GM18526 (cell line): ENCODE measurements around the gene SEPTIN14.
"Not testable (repeated sequence)": the region's sequence is repeated elsewhere in the genome, so short reads cannot be mapped to it uniquely, and the experiment has no call there.

ENCODE experiments used
- POLR2A ChIP-seq: IDR thresholded peaks from 3 replicates; pipeline ENCODE4 v1.6.1; 2011; ENCODE audit not compliant: insufficient read length; ENCODE audit errors: extremely low read depth

Gene SEPTIN14

GRCh38 chr7:55862652-55863051 is at the start of gene SEPTIN14:
Gene SEPTIN14, minus strand, starts transcription at chr7:55862752. Its CDS starts 756 bp downstream, at chr7:55861996.
- TF ChIP-seq POLR2A = not testable (repeated sequence)

DNA sequence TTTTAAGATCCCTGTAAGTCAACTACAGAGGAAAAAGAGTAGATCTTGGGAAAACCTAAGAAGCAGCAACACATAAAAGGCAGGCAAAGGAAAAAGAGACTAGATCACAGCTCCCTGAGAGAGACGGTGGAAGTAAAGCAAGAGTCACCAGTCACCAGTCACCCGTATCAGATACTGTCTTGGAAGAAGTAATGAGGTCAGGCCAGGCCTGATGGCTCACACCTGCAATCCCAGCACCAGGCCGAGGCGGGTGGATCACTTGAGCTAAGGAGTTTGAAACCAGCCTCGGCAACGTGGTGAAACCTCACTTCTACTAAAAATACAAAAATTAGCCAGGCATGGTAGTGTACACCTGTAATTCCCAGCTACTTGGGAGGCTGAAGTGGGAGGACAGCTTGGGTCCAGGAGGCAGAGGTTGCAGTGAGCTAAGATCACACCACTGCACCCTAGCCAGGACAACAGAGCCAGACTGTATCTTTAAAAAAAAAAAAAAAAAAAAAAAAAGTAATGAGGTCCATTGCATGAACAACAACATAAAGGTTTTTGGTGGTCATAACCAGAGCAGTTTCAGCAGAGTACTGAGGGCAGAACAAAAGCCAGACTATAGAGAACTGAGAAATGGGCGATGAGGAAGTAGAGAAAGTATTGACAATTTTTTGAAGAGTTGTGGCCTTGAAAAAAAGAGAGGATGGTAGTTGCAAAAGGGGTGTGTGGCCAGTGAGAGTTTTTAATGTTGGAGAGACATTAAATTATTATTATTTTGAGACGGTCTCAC is 41.6 kb upstream of the SEPTIN14 start:
- TF ChIP-seq POLR2A = no peak

DNA sequence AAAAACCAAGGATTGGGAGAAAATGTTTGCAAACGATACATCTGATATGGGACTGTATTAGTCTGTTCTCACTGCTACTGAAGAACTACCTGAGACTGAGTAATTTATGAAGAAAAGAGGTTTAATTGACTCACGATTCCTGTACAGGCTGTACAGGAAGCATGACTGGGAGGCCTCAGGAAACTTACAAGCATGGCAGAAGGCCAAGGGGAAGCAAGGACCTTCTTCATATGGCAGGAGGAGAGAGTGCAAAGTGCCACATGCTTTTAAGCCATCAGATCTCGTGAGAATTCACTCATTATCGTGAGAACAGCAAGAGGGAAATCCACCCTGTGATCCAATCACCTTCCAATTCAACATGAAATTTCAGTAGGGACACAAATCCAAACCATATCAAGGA is 35.7 kb upstream of the SEPTIN14 start:
- no peak for TF ChIP-seq POLR2A

DNA sequence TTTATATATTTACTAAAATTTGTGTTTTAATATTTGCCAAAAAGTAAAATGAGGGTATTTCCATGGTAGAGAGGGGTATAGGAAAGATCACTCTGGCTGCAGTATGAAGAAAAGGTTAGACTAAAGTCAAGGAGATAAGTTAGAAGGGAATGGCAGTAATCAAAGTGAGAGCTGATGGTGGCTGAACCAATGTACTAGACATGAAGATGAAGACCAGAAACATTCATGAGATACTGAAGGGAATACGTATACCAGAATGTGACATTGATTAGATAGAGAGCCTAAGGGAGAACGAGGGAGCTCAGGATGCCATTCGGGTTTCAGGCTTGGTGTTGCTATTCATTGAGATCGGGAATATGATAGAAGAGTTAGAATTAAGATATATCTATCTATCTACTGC is 32.5 kb upstream of the SEPTIN14 start:
- TF ChIP-seq POLR2A = no peak

DNA sequence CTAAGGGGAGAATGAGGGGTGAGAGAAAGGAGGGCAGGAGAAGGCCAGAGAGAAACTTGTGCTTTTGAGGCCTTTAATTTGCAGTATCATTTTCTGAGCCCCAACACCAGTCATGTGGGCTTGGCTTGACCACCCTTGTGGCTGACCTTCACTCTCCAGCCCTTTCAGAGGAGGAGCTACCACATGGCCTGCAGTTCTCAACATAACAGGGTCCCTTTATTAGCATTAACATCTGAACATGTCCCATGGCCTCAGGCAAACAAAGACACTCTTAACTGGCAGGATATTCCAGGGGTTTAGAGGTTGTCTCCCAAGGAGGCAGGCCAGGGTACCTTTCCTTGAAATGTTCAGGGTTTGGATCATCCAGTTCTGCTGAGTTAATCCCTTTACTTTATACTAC is 31.4 kb upstream of the SEPTIN14 start:
- no peak for TF ChIP-seq POLR2A

- TF ChIP-seq POLR2A = no peak
These were observed 25.3 kb upstream of the SEPTIN14 start for GRCh38 chr7:55887821-55888247.

GRCh38 chr7:55884321-55884720 is 21.8 kb upstream of the SEPTIN14 start:
- no peak for TF ChIP-seq POLR2A

GRCh38 chr7:55878691-55879090 is 16.1 kb upstream of the SEPTIN14 start:
- TF ChIP-seq POLR2A = no peak

DNA sequence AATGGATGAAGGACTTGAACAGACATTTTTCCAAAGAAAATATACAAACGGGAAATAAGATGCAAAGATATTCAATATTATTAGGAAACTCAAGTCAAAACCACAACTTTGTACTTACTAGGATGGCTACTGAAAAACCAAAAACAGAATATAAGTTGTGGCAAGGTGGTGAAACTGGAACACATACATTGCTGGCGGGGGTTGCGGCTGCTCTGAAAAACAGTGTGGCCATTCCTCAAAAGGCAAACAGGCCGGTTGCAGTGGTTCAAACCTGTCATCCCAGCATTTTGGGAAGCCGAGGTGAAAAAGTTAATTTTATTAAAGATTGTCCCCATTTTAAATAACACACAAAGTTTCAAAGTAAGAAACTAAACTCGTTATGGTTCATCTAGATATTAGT is 14.8 kb upstream of the SEPTIN14 start:
- TF ChIP-seq POLR2A = no peak

DNA sequence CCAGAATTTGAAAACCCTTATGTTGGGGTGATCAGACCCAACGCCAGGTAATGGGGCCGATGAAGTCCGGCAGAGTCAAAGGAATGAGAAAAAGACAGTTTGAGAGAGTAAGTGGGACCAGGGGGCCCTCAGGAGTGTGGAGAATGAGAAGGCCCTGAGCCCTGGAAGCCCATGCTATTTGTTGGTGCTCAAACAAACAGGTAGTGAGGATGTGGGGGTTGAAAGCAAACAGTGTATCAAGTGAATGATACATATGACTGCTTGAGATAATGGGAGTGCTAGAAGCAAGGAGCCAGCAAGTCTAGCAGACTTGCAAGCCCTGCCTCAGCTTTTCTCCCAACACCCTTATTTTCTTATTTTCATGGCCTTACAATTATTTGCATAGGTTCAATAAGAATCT is 11.2 kb upstream of the SEPTIN14 start:
- no peak for TF ChIP-seq POLR2A

- TF ChIP-seq POLR2A = no peak
These were observed 9.5 kb upstream of the SEPTIN14 start for GRCh38 chr7:55871932-55872485.

- TF ChIP-seq POLR2A = no peak
These were observed 24.0 kb downstream of the SEPTIN14 start for GRCh38 chr7:55838595-55838994.

DNA sequence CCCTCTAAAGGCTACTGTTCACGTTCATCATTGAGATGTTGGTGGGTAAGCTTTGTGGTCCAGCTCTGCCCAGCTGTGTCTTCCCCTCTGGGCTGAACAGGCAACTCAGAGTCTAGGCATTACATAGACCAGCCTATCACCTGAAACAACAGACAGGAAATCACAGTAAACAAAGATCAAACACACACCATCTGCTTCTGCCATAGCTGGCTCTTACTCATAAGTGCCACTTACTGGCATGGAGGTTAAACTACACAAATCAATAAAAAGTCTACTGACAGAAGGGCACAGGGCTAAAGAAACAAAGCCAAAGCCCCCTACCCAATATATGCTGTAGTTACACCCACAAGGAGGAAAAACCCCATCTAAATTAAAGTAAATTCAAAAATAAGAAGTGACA is 35.0 kb downstream of the SEPTIN14 start:
- TF ChIP-seq POLR2A = no peak

- TF ChIP-seq POLR2A = no peak
These were observed 43.9 kb downstream of the SEPTIN14 start for GRCh38 chr7:55818686-55819085.

DNA sequence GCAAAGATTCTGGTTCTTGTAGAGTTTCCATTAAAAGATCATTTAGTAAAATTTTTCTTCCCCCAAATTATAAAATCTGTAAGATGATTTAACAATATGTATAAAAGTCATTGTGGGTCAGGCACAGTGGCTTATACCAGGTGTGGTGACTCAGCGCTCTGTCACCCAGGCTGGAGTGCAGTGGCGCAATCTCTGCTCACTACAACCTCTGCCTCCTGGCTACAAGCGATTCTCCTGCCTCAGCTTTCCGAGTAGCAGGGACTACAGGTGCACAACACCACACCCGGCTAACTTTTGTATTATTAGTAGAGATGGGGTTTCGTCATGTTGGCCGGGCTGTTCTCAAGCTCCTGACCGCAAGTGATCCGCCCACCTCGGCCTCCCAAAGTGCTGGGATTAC is 68.0 kb downstream of the SEPTIN14 start:
- TF ChIP-seq POLR2A = no peak

GRCh38 chr7:55792048-55792447 is 70.5 kb downstream of the SEPTIN14 start:
- no peak for TF ChIP-seq POLR2A

DNA sequence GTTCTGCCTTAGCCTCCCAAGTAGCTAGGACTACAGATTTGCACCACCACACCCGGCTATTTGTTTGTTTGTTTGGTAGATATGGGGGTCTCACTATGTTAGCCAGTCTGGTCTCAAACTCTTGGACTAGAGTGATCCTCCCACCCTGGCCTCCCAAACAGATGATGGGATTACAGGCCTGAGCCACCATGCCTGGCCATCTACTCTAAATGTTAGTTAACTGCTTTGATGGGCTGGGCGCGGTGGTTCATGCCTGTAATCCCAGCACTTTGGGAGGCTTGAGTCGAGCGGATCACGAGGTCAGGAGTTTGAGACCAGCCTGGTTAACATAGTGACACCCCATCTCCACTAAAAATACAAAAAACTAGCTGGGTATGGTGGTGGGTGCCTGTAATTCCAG is 74.8 kb downstream of the SEPTIN14 start:
- TF ChIP-seq POLR2A = no peak
